ENCODE measurements around the gene CCT8L2.
"Not testable (repeated sequence)": the region's sequence is repeated elsewhere in the genome, so short reads cannot be mapped to it uniquely, and the experiment has no call there.

Gene CCT8L2

DNA sequence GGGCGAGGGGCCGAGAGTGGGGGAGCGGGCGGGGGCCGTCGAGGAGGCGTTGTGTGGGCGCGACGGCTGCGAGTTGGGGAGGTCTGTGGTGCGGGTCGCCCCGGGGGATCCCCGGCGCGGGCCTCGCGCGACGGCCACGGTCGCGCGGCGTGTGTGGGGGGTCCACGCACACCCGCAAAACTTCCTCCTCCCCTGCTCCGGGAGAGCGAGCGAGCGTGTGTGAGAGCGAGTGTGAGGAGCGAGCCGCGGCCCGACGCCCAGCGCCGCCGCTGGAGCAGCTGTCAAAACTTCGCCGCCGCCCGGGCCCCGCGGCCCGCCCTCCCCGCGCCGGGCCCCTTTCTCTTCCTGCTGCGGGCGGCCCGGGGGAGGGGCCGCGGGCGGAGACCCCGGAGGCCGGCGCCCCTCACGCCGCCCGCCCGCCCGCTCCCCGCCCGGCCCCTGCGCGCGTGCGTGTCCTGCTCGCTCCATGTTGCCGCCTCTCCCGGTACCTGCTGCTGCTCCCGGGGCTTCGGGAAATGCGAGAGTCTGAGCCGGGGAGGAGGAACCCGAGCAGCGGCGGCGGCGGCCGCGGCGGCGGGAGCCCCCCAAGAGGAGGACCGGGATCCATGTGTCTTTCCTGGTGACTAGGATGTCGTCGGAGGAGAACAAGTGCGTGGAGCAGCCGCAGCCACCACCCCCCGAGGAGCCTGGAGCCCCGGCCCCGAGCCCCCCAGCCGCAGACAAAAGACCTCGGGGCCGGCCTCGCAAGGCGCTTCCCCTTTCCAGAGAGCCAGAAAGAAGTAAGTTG is 9.0 kb upstream of the CCT8L2 start:
- H3K27me3 ChIP-seq (ENCODE audit: control insufficient read depth, insufficient read depth, low read length) = no peaks in the 10 kb centered on the region
- no peaks in the 10 kb centered on the region for H3K4me1 ChIP-seq
- H3K36me3 ChIP-seq (ENCODE audit: control insufficient read depth, insufficient read depth, low read length) = no peaks in the 10 kb centered on the region
- H2AFZ ChIP-seq = peak overlapping the region; percentile 58
- no peaks in the 10 kb centered on the region for H3K9me3 ChIP-seq (ENCODE audit: control insufficient read depth, low read length)
- H3K27ac ChIP-seq = peak overlapping the region; percentile 73
- H3K9ac ChIP-seq = no peak overlapping the region
- no peak for TF ChIP-seq CTCF (IDR thresholded peaks at IDR 0.05)
- H3K79me2 ChIP-seq = peaks cover 7% of the 10 kb centered on the region
- H3K4me3 ChIP-seq (ENCODE audit: low read depth, low read length) = peak overlapping the region; percentile 55
- peak overlapping the region; percentile 61 for H3K4me2 ChIP-seq (ENCODE audit: low read length)

GRCh38 chr22:16600644-16601436 is 8.2 kb upstream of the CCT8L2 start:
- not testable (repeated sequence) for H3K9me3 ChIP-seq (ENCODE audit: control insufficient read depth, low read length); H3K79me2 ChIP-seq; H3K9ac ChIP-seq; H3K27ac ChIP-seq; H3K36me3 ChIP-seq (ENCODE audit: control insufficient read depth, insufficient read depth, low read length); H3K27me3 ChIP-seq (ENCODE audit: control insufficient read depth, insufficient read depth, low read length); H3K4me1 ChIP-seq
- H2AFZ ChIP-seq = peak overlapping the region; percentile 60
- peak overlapping the region; percentile 68 for H3K4me2 ChIP-seq (ENCODE audit: low read length)
- H3K4me3 ChIP-seq (ENCODE audit: low read depth, low read length) = peak overlapping the region; percentile 54

- H3K4me1 ChIP-seq; H3K27ac ChIP-seq; H3K4me2 ChIP-seq (ENCODE audit: low read length); H3K36me3 ChIP-seq (ENCODE audit: control insufficient read depth, insufficient read depth, low read length); H2AFZ ChIP-seq; H3K4me3 ChIP-seq (ENCODE audit: low read depth, low read length); H3K9ac ChIP-seq; H3K9me3 ChIP-seq (ENCODE audit: control insufficient read depth, low read length); H3K79me2 ChIP-seq; H3K27me3 ChIP-seq (ENCODE audit: control insufficient read depth, insufficient read depth, low read length): not testable (repeated sequence)
Observed at GRCh38 chr22:16599648-16600047, 7.0 kb upstream of the CCT8L2 start.

GRCh38 chr22:16595251-16595650 is 2.6 kb upstream of the CCT8L2 start:
- H3K79me2 ChIP-seq; H3K4me3 ChIP-seq (ENCODE audit: low read depth, low read length); H3K4me2 ChIP-seq (ENCODE audit: low read length); H3K9ac ChIP-seq; H2AFZ ChIP-seq; H3K4me1 ChIP-seq; H3K27me3 ChIP-seq (ENCODE audit: control insufficient read depth, insufficient read depth, low read length); H3K27ac ChIP-seq; H3K36me3 ChIP-seq (ENCODE audit: control insufficient read depth, insufficient read depth, low read length); H3K9me3 ChIP-seq (ENCODE audit: control insufficient read depth, low read length): not testable (repeated sequence)

DNA sequence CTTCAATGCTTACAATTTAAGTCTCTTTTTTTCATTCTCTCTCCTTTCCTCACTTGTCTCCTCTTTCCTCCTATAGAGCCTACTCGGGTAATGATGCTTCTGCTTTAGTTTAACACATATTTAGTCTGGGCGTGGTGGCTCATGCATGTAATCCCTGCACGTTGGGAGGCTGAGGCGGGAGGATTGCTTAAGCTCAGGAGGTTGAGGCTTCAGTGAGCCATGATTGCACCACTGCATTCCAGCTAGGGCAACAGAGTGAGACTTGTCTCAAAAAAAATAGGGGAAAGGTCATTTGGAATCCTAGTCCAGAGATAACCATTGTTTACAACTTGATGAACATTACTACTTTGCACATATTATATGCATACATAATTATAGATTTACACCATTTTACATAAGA is 1.4 kb upstream of the CCT8L2 start:
- H3K9ac ChIP-seq = no peak overlapping the region
- no peaks in the 10 kb centered on the region for H3K4me1 ChIP-seq
- H3K4me2 ChIP-seq (ENCODE audit: low read length) = no peak overlapping the region
- no peaks in the 10 kb centered on the region for H3K9me3 ChIP-seq (ENCODE audit: control insufficient read depth, low read length)
- no peak for TF ChIP-seq CTCF (IDR thresholded peaks at IDR 0.05)
- H3K79me2 ChIP-seq = no peaks in the 10 kb centered on the region
- no peak overlapping the region for H3K4me3 ChIP-seq (ENCODE audit: low read depth, low read length)
- no peaks in the 10 kb centered on the region for H3K27me3 ChIP-seq (ENCODE audit: control insufficient read depth, insufficient read depth, low read length)
- H3K27ac ChIP-seq = no peak overlapping the region
- no peak overlapping the region for H2AFZ ChIP-seq
- H3K36me3 ChIP-seq (ENCODE audit: control insufficient read depth, insufficient read depth, low read length) = no peaks in the 10 kb centered on the region

DNA sequence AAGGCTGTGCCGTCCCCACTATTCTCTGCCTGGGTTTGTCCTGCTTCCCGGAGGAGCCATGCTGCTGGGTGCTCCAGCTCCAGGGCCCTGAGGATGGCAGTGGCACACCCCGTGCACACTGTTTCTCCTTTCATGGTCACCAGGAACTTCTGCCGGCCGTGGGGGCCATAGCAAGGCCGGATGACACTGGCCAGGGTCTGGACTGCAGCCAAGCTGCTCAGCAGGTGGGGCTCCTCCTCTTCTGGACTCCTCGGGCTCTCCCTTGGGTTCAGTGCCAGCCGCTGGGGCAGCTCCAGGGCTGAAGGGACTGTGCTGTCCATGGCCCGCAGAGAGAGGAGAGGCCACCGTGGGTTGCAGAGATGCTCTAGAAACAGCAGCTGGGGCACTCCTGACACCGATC is 379 bp downstream of the CCT8L2 start:
- H3K27me3 ChIP-seq (ENCODE audit: control insufficient read depth, insufficient read depth, low read length); H3K9ac ChIP-seq; H3K36me3 ChIP-seq (ENCODE audit: control insufficient read depth, insufficient read depth, low read length); H3K4me1 ChIP-seq; H3K4me2 ChIP-seq (ENCODE audit: low read length); H3K4me3 ChIP-seq (ENCODE audit: low read depth, low read length); H2AFZ ChIP-seq; H3K9me3 ChIP-seq (ENCODE audit: control insufficient read depth, low read length); H3K79me2 ChIP-seq; H3K27ac ChIP-seq: not testable (repeated sequence)

DNA sequence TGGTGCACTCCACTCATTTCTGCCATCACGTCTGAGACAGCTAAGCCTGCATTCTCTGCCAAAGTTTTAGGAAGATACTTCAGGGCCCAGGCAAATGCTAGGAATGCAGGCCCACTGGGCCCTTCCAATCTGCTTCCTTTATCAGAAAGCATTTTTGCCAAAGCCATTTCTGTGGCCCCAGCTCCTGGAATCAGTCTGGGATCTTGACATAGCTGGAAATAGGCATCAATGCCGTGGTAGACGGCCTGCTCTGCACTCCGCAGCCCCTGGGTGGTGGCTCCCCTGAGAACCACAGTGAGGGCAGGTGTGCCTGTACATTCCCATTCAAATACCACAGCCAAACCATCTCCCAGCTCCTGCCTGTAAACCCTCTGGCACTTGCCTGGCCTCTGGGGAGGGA is 1.5 kb downstream of the CCT8L2 start:
- H3K27ac ChIP-seq; H3K79me2 ChIP-seq; H3K9me3 ChIP-seq (ENCODE audit: control insufficient read depth, low read length); H3K4me1 ChIP-seq; H2AFZ ChIP-seq; H3K4me2 ChIP-seq (ENCODE audit: low read length); H3K36me3 ChIP-seq (ENCODE audit: control insufficient read depth, insufficient read depth, low read length); H3K27me3 ChIP-seq (ENCODE audit: control insufficient read depth, insufficient read depth, low read length); H3K4me3 ChIP-seq (ENCODE audit: low read depth, low read length); H3K9ac ChIP-seq: not testable (repeated sequence)
